GM19099 (cell line): ENCODE data around the gene ANKRD13B.

ENCODE experiments used
- POLR2A ChIP-seq: IDR thresholded peaks from 3 replicates; pipeline ENCODE4 v1.6.1; 2011; ENCODE audit warnings: low read depth; ENCODE audit not compliant: insufficient read length; ENCODE audit errors: extremely low read depth

Gene ANKRD13B

DNA sequence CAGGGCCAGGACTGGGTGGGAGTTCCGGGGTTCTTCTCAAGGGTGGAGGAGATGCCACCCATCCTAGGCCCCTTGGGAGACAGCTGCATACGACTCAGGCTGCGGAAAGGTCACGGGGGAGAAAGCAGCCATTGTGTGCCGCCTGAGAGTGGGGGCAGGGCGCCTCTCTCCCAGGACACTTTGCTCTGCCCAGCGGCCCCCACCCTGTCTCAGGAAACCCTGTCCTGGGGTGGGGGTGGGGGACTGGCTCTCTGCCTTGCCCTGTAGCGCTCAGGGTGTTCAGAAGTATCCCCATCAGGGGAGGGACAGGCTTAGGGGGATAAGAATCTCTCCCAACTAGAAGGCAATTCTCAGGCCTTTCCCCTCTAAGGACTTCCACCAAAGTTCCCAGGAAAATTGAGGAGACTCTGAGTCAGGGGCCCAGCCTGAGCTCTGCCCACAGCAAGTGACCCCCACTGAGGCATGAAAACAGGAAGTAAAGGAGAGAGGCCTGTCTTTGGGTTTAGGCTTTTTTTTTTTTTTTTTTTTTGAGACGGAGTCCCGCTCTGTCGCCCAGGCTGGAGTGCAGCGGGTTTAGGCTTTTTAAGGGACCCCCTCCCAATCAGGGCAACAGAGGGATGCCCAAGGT, 8.4 kb upstream of the ANKRD13B start:
- no peak for TF ChIP-seq POLR2A

DNA sequence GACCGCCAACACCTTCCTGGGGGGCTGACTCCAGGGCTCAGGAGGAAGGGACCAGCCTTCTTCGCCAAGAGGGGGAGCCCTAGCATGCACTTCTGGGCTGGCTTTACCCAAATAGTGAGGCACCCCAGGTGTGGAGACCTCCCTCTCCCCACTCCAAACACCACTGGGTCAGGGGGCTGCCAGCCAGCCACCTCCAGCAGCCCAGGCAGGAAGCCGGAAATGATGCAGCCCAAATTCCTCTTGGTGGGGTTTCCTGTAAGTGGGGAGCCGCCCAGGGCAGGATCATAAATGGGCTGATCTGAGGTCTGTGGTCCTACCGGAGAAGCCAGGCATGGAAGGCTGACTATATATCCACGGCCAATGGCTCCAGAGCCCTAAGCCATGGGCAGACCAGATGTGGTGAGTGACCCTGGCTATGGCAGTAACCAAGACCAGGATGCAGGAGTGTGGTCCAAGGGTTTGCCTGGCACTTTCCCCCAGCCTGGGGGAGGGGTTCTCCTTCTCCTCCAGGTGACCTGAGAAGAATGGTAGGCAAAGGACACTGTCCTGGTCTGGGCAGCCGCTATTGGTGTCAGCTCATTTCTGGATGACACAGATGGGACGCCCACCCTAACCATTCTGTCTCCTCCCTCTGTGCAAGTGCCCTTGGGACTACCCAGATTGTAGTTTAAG, 7.7 kb upstream of the ANKRD13B start:
- no peak for TF ChIP-seq POLR2A

- no peak for TF ChIP-seq POLR2A
Measured at GRCh38 chr17:29586676-29587469, 6.1 kb upstream of the ANKRD13B start.

- TF ChIP-seq POLR2A: no peak
Measured at GRCh38 chr17:29587591-29587990, 5.3 kb upstream of the ANKRD13B start.

- TF ChIP-seq POLR2A: no peak
Measured at GRCh38 chr17:29588017-29588561, 4.8 kb upstream of the ANKRD13B start.

- no peak for TF ChIP-seq POLR2A
Measured at GRCh38 chr17:29588562-29589411, 4.1 kb upstream of the ANKRD13B start.

DNA sequence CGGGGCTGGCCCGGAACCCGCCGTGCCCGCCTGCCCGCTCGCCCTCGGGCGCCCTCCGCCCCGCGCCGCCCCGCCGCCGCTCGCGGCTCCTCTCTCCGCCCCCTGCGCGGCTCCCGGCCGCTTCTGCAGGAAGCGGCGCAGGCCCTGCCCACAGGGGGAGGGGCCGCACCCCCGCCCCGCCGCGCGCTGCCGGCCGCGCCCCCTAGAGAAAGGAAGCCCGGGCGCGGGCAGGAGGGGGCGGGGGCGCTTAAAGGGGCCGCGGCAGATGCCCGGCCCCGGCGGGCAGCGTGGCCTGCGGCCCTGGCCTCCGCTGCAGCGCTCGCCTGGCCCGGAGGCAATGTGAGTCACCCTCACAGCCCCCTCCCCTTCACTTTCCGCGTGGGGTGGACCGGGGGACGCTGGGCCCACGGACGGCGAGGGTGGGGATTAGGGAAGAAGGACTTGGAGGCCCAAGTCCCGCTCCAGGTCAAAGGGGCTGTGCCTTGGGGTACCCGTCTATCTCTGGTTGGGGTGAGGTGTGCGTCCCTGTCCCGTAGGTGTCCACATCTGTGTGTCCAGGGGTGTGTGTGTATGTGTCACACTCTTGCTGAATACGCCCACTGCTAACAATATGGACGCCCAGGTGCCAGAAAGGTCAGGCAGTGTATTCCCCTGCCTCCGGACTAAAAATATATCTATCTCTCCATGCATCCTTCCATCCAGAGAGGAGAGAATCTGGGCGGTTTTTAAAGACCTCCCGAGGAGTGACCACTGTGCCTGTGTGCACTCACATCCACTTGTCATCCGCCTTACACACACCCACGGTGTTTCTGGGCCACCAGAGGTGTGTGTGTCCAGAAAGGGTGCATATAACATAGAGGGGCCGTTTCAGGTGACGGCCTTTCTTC, 3.2 kb upstream of the ANKRD13B start, which contains the start of gene GIT1:
Gene GIT1, minus strand, starts transcription at position 125 of the 887 bp plus-strand sequence. CDS start 270 bp downstream, outside the sequence.
- peak; percentile 61 for TF ChIP-seq POLR2A

GRCh38 chr17:29590411-29591145, 2.4 kb upstream of the ANKRD13B start:
- no peak for TF ChIP-seq POLR2A

DNA sequence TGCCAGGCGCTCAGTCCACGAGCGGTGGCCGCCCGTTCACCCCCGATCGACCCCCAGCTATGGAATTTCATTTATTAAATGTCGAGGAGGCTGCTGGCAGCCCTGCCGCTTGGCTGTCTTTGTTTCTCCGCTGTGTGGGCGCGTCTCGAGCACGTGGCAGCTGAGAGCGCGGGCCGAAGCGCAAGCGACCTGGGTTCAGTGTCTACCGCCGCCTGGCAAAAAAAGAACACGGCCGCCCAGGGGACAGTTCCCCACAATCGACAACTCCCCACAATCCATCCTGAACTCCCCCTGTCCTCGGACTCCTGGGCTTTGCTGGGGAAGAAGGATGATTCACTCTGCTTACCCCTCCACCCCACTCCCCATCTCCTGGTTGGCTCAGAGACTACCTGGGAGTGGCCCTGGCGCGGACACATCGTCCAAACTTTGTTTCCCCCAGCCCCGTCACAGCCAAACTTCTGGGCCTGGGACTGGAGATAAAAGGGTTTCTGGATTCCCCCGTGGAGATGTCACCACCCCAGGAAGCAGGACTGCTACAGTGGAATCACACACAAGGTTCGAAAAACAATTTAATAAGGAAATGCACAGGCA, 1.7 kb upstream of the ANKRD13B start:
- no peak for TF ChIP-seq POLR2A

GRCh38 chr17:29591737-29592608, 959 bp upstream of the ANKRD13B start:
- TF ChIP-seq POLR2A: peak; percentile 11

DNA sequence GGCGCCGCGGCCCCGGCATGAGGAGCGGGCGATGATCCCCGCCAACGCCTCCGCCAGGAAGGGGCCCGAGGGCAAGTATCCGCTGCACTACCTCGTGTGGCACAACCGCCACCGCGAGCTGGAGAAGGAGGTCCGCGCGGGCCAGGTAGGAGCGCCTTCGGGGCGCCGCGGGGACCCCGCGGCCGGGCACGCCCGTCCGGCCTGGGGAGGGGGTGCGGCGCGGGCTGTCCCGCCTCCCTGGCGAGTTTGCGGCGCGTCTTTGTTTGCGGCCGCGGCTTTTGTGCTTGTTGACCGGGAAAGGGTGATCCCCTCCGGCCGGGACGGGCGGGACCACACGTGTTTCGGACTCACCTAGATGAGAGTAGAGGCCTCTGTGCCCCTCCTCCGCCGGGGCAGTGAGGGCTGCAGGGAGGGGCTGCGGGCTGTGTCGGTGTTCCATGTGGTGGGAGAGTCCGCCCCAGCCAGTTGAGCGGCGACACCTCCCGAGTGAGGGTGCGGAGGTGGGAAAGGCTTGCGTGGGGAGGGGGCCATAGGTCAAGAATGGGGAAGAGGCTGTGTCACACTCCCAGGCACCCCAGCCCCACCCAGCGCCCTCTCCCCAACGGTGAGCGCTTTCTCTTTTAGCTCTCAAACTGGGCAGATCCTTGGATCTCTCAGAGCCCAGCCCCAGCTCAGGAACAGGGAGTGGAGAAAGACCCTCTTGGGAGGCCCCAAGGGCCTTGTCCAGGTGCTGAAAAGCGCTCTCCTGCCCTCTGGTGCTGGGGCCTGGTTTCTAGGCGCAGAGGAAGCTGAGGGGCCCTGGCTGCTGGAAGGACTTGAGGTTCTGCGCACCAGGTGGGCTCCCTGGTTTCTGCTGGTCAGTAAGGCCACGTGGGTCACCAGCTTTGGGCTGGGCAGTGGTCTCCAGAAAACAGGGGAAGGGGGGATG, 923 bp downstream of the ANKRD13B start:
- TF ChIP-seq POLR2A: no peak

- no peak for TF ChIP-seq POLR2A
Measured at GRCh38 chr17:29594519-29595090, 1.7 kb downstream of the ANKRD13B start.
